Adrenal gland (tissue), 12 donors: ENCODE measurements around the gene RSU1. TPM values are rescaled to one million over a fixed set of nuclear protein-coding genes. Genes with fewer than 3 reads are reported as not detected.
"Not testable (repeated sequence)": the region's sequence is repeated elsewhere in the genome, so short reads cannot be mapped to it uniquely, and the experiment has no call there.

Source experiments
- DNase-seq, 7 donors: peaks; one replicate each; pipeline ENCODE4 v3.0.0-alpha.2; 2019 to 2020
- H3K27ac ChIP-seq, 5 donors: fragments of 200-600 bp; sonication (generic) in 4 of 5; 1 replicate in 3 of 5; 2 replicates in 2 of 5; pipeline versions ENCODE4 v1.5.1 to v1.8.0; 2016 to 2020; ENCODE audit warnings: mild to moderate bottlenecking in 1 of 5
- H3K27me3 ChIP-seq: fragments of 200-600 bp; 2 replicates; pipeline ENCODE4 v1.8.0; 2021
- H3K36me3 ChIP-seq, 2 donors: fragments of 200-600 bp; replicated peaks in 1 of 2; 1 replicate in 1 of 2; 2 replicates in 1 of 2; pipeline versions ENCODE4 v1.5.1 to v1.8.0; 2018 to 2022
- H3K4me1 ChIP-seq, 2 donors: fragments of 200-600 bp; replicated peaks in 1 of 2; 1 replicate in 1 of 2; 2 replicates in 1 of 2; pipeline versions ENCODE4 v1.5.1 to v1.8.0; 2018 to 2021
- H3K4me3 ChIP-seq, 4 donors: fragments of 200-600 bp; sonication (generic) in 3 of 4; one replicate each; pipeline ENCODE4 v1.5.1; 2016 to 2018
- H3K9me3 ChIP-seq, 3 donors: fragments of 200-600 bp; sonication (generic) in 1 of 3; replicated peaks in 1 of 3; 1 replicate in 2 of 3; 2 replicates in 1 of 3; pipeline versions ENCODE4 v1.5.1 to v1.8.0; 2016 to 2021
- CTCF ChIP-seq, 6 experiments: fragments of 450-650 bp in 4 of 6; fragments of 200-600 bp in 2 of 6; sonication (generic) in 1 of 6; IDR thresholded peaks; 1 replicate in 5 of 6; 2 replicates in 1 of 6; pipeline versions ENCODE4 v1.5.1 to v1.8.0; 2016 to 2021; ENCODE audit warnings: antibody characterized with exemption in 6 of 6, mild to moderate bottlenecking in 2 of 6, moderate library complexity in 1 of 6
- POLR2A ChIP-seq, 2 donors: fragments of 450-650 bp; IDR thresholded peaks; one replicate each; pipeline ENCODE4 v1.6.1; 2017; ENCODE audit warnings: antibody characterized with exemption in 2 of 2, mild to moderate bottlenecking in 2 of 2, moderate library complexity in 1 of 2
- WGBS, 4 donors: extraction: QIAGEN DNeasy Blood & Tissue Kit in 2 of 4; methylation state at CpG; one replicate each; pipeline versions ENCODE4 v1.1.5 to v1.1.7; 2013 to 2017; 5-methylcytosine and 5-hydroxymethylcytosine counted together
- intact Hi-C, 2 donors: fragments of 100-400 bp; cut with DNase I; formaldehyde crosslinking; loops; one replicate each; pipeline versions ENCODE4 v1.14.1 to v1.15.0; 2022 to 2023
- polyA plus RNA-seq, 3 donors: library from polyadenylated mRNA; stranded (reverse); fragments of 200-250 nt in 2 of 3; fragments of 350-450 nt in 1 of 3; fragmentation: Illumina TruSeq in 1 of 3; extraction: RNeasy Lipid Tissue Mini Kit (QIAGEN cat#74804) in 1 of 3; gene quantifications; one replicate each; pipeline ENCODE4 v1.2.3, GENCODE V29; 2013 to 2014
- total RNA-seq, 9 donors: library from RNA; depleted of rRNA in 4 of 9; stranded (reverse); fragments of >200 nt in 4 of 9; fragments of 120-200 nt in 1 of 9; fragmentation: NEBNext Ultra II Directional in 1 of 9; extraction: Animal tissue kit (Norgen Biotek cat#: 25700) in 1 of 9; gene quantifications; one replicate each; pipeline versions ENCODE4 v1.1.0 to v1.2.4, GENCODE V29; 2013 to 2023
- donor health status: healthy with polysubstance abuse.
- donor health status: Bipolar disorder and iron deficiency.
- donor health status: DM: yes; HTN: yes; CAD: no.
- donor health status: DM: no; HTN: no; CAD: no.
- donor health status: DM: no; HTN: no; CAD: no.
- donor health status: DM: yes; HTN: yes; CAD: no.

Gene RSU1
- total and polyA plus RNA-seq, 12 donors = 15.6 to 96.8 (median 41.7) TPM

DNA sequence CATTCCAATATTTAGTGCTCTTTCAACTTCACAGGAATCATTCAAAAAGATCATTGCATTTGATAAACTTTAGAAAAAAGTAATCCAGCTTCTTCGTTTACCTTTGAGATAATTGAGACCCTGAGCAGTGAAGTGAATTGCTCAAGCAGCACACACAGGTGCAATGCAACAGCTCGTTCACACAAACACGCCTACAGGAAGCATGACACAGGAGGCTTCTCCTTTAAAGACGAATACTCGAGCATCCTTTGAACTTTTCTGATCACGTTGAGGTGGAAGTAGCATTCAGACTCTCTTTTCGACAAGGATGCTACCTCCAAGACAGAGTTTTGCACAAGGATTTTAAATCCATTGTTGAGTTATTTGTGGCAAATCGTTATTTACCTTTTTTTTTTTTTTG, 18.0 kb upstream of the RSU1 start:
- H3K4me1 ChIP-seq = no peaks in the 10 kb centered on the region
- H3K4me3 ChIP-seq = no peak overlapping the region
- DNase-seq = no peak
- no peak overlapping the region for H3K27ac ChIP-seq
- H3K27me3 ChIP-seq = no peaks in the 10 kb centered on the region
- no peak for TF ChIP-seq POLR2A (IDR thresholded peaks at IDR 0.05)
- TF ChIP-seq CTCF (IDR thresholded peaks at IDR 0.05) = no peak
- intact Hi-C loops = no loop called here
- H3K9me3 ChIP-seq = no peaks in the 10 kb centered on the region
- H3K36me3 ChIP-seq = no peaks in the 10 kb centered on the region
- 81 to 90% (median 84%) methylated on average over 8 of the region's 8 CpGs for WGBS, 4 donors

DNA sequence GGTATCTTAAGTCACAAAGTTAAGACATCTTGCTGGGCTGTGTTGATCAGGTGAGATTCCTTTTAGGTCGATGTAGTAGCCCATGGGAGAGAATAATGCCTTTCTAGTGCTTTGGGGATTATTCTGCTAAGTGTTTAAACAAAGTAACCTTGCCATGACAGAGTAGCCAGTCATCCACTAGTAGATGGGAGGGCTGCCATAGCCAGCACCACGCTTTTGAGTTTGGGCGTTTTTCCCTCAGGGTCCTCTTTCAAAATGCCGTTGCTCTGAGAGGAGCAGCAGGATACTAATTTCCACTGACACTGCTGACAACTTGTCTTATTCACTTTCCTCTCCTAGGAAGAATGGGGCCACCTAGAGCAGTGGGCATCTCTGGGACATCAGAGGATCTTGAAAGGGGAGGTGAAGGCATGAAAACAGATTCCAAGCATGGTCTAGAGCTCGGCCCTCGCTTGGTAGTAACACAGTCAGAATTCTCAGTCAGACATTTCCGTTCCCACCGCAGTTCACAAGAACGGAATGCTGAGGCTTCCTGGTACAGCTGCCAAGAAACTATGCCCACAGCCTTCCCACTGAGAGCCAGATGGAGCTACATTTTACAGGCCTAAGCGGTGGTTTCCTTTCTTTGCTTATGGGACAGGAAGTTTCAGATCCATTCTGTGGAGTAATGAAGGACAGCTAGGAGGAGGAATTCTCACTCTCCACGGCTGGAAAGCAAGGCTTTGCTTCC, 15.3 kb upstream of the RSU1 start:
- Histone ChIP-seq H3K4me1 (no peaks in the 10 kb centered on the region), H3K27ac (peak overlapping the region in 1 of 5 donors; percentile 51), H3K36me3 (no peaks in the 10 kb centered on the region), H3K4me3 (no peak overlapping the region), H3K9me3 (no peaks in the 10 kb centered on the region), H3K27me3 (no peaks in the 10 kb centered on the region)
- TF ChIP-seq POLR2A (IDR thresholded peaks at IDR 0.05) (no peak), CTCF (IDR thresholded peaks at IDR 0.05) (no peak)
- intact Hi-C loops = no loop called here
- DNase-seq = peak in 3 of 7 donors; percentile 27 to 65 (median 38)
- 67 to 86% (median 72%) methylated on average over 11 of the region's 11 CpGs for WGBS, 4 donors

GRCh38 chr10:16828701-16829175, 11.5 kb upstream of the RSU1 start:
- 43 to 47% (median 45%) methylated on average over 9 of the region's 9 CpGs for WGBS, 4 donors
- Histone ChIP-seq H3K9me3 (no peaks in the 10 kb centered on the region), H3K27me3 (no peaks in the 10 kb centered on the region), H3K4me3 (no peak overlapping the region), H3K36me3 (no peaks in the 10 kb centered on the region), H3K4me1 (no peaks in the 10 kb centered on the region), H3K27ac (no peak overlapping the region)
- peak in 5 of 7 donors; percentile 23 to 57 (median 31) for DNase-seq
- intact Hi-C loops = loop anchor here (5.0 to 10.0 kb wide), 2 partner anchors 429 to 606 kb away; no protein-coding TSS in a partner anchor
- TF ChIP-seq CTCF (IDR thresholded peaks at IDR 0.05) (no peak), POLR2A (IDR thresholded peaks at IDR 0.05) (no peak)

DNA sequence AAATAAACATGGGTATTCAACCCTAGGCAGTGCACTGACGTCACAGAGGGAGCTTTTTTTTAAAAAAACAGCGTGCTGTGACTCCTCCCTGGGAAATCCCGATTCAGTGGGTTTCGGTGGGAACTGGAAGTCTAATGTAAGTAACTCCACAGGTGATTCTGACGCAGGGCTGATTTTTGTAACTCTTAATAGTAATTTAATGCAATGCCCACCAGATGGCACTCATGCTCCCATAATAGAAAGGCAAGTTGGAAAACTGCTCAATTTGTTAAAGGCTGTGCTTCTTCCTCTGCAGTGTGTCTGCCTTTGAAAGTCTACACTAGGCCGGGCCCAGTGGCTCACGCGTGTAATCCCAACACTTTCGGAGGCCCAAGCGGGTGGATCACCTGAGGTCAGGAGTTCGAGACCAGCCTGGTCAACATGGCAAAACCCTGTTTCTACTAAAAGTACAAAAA, 10.9 kb upstream of the RSU1 start:
- intact Hi-C loops = loop anchor here (5.0 to 10.0 kb wide), 2 partner anchors 429 to 607 kb away; no protein-coding TSS in a partner anchor
- WGBS, 4 donors = 3 to 10% (median 9%) methylated on average over 9 to 11 of the region's 11 CpGs
- TF ChIP-seq POLR2A (IDR thresholded peaks at IDR 0.05) = no peak
- peak; percentile 30 to 74 (median 62) for TF ChIP-seq CTCF (IDR thresholded peaks at IDR 0.05)
- peak; percentile 50 to 74 (median 59) for DNase-seq
- Histone ChIP-seq H3K4me1 (no peaks in the 10 kb centered on the region), H3K27ac (no peak overlapping the region), H3K9me3 (no peaks in the 10 kb centered on the region), H3K36me3 (no peaks in the 10 kb centered on the region), H3K4me3 (no peak overlapping the region), H3K27me3 (no peaks in the 10 kb centered on the region)

DNA sequence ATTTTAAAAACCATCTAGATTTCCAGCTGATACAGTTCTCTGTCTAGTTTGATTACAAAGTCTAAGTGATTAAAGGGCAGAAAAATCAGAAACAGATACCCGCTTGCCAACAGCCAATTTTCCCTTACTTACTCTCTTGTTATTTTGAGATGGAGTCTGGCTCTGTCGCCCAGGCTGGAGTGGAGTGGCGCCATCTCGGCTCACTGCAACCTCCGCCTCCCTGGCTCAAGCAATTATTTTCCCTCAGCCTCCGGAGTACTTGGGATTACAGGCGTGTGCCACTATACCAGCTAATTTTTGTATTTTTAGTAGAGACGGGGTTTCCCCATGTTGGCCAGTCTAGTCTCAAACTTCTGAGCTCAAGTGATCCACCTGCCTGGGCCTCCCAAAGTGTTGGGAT, 10.2 kb upstream of the RSU1 start:
- not testable (repeated sequence) for H3K9me3 ChIP-seq, H3K4me3 ChIP-seq, H3K27me3 ChIP-seq, H3K36me3 ChIP-seq, H3K4me1 ChIP-seq, DNase-seq, H3K27ac ChIP-seq
- intact Hi-C loops = loop anchor here (5.0 to 10.0 kb wide), 2 partner anchors 430 to 607 kb away; no protein-coding TSS in a partner anchor
- 74 to 76% (median 75%) methylated on average over 8 of the region's 8 CpGs for WGBS, 4 donors
